Ishikawa (cell line): ENCODE results near the gene PPP3R2.

Source experiments
- CEBPB ChIP-seq: IDR thresholded peaks from 2 replicates; pipeline ENCODE4 v1.6.1; 2012
- CREB1 ChIP-seq: IDR thresholded peaks from 2 replicates; pipeline ENCODE4 v1.6.1; 2012; ENCODE audit warnings: low read depth
- EP300 ChIP-seq: IDR thresholded peaks from 2 replicates; pipeline ENCODE4 v1.6.1; 2012; ENCODE audit warnings: borderline replicate concordance
- REST ChIP-seq: IDR thresholded peaks from 2 replicates; pipeline ENCODE4 v1.6.1; 2012; ENCODE audit warnings: low read depth, mild to moderate bottlenecking
- TAF1 ChIP-seq: IDR thresholded peaks from 2 replicates; pipeline ENCODE4 v1.6.1; 2012; ENCODE audit warnings: low read depth, mild to moderate bottlenecking
- TEAD4 ChIP-seq: IDR thresholded peaks from 2 replicates; pipeline ENCODE4 v1.6.1; 2012
- USF1 ChIP-seq: IDR thresholded peaks from 2 replicates; pipeline ENCODE4 v1.6.1; 2012
- ZBTB7A ChIP-seq: IDR thresholded peaks from 2 replicates; pipeline ENCODE4 v1.6.1; 2012; ENCODE audit warnings: low read depth

GRCh38 chr9:101587332-101588043, 7.3 kb downstream of the PPP3R2 start:
- no peak for TF ChIP-seq ZBTB7A
- TF ChIP-seq CEBPB, result no peak
- TF ChIP-seq REST, result no peak
- TF ChIP-seq USF1, result no peak
- TF ChIP-seq TAF1, result no peak
- no peak for TF ChIP-seq TEAD4
- TF ChIP-seq CREB1, result no peak
- TF ChIP-seq EP300, result no peak
